SHP77 (cell line): ENCODE measurements around the gene HAND2.

ENCODE experiments used
- DNase-seq, 2 experiments: peaks; one replicate each; lab custom pipeline; 2025; lab: John Stamatoyannopoulos, UW

The HAND2 gene

GRCh38 chr4:173529477-173530325, at the start of gene HAND2:
TSS of gene HAND2 (minus strand) at chr4:173530229. CDS start at chr4:173529289, 940 bp downstream.
- DNase-seq = no peak

- no peak for DNase-seq
These were observed 48.9 kb upstream of the HAND2 start for GRCh38 chr4:173578956-173579355.

- no peak for DNase-seq
These were observed 47.9 kb upstream of the HAND2 start for GRCh38 chr4:173577963-173578362.

- no peak for DNase-seq
These were observed 45.6 kb upstream of the HAND2 start for GRCh38 chr4:173575482-173576152.

- DNase-seq = no peak
These were observed 43.7 kb upstream of the HAND2 start for GRCh38 chr4:173573725-173574124.

- DNase-seq = no peak
These were observed 43.3 kb upstream of the HAND2 start for GRCh38 chr4:173573286-173573685.

GRCh38 chr4:173572493-173573129, 42.6 kb upstream of the HAND2 start:
- DNase-seq = no peak

- DNase-seq = no peak
These were observed 41.6 kb upstream of the HAND2 start for GRCh38 chr4:173571620-173572019.

- DNase-seq = no peak
These were observed 35.3 kb upstream of the HAND2 start for GRCh38 chr4:173565281-173565680.

- no peak for DNase-seq
These were observed 34.4 kb upstream of the HAND2 start for GRCh38 chr4:173564461-173564860.

GRCh38 chr4:173560896-173561295, 30.9 kb upstream of the HAND2 start:
- DNase-seq = no peak

GRCh38 chr4:173556398-173557131, 26.5 kb upstream of the HAND2 start:
- no peak for DNase-seq

- no peak for DNase-seq
These were observed 17.9 kb upstream of the HAND2 start for GRCh38 chr4:173547889-173548288.

GRCh38 chr4:173546776-173547175, 16.7 kb upstream of the HAND2 start:
- no peak for DNase-seq

GRCh38 chr4:173545440-173545839, 15.4 kb upstream of the HAND2 start:
- no peak for DNase-seq

GRCh38 chr4:173543266-173543665, 13.2 kb upstream of the HAND2 start:
- DNase-seq = no peak

GRCh38 chr4:173539986-173540385, 10.0 kb upstream of the HAND2 start:
- no peak for DNase-seq

- no peak for DNase-seq
These were observed 8.9 kb upstream of the HAND2 start for GRCh38 chr4:173538909-173539445.

GRCh38 chr4:173538148-173538908, 8.3 kb upstream of the HAND2 start:
- DNase-seq = peak; percentile 18 to 33

GRCh38 chr4:173537613-173538147, 7.7 kb upstream of the HAND2 start:
- no peak for DNase-seq
